ENCODE measurements around the gene C19orf73.
"Not testable (repeated sequence)": the region's sequence is repeated elsewhere in the genome, so short reads cannot be mapped to it uniquely, and the experiment has no call there.

Gene C19orf73

DNA sequence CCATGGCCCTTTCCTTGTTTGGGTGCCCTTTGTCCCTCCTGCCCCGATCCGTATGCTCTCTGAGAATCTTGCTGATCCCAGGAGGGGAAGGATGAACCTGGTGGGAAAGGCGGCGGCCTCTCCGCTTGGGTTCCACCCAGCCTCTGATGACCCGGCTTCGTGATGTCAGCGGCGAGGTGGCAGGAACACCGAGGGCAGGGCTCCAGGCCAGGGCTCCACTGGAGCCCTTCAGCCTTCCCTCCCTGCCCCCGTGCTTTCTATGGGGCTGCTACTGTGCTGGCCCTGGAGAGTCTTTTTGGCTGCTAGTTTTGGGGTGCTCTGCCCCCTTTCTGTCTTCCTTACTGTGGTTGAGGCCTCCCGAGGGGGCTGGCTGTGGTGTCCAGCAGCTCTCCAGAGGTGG, 16.6 kb downstream of the C19orf73 start:
- no peak for DNase-seq (ENCODE audit: low spot score)

DNA sequence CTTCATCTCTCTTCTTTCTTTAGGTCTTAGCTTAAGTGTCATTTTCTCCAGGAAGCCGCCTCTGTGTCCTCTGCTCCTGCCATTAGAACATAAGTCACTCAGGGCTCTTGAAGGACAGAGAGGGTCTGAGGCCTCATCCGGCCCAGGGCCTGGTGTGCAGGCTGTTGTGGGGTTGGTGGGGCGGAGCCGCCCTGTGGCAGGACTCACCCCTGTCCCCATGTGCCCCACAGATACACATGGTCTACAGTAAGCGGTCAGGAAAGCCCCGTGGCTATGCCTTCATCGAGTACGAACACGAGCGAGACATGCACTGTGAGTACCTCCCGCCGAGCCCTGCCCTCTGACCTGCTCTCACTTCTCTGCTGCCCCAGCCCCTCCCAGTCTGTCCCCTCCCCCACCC, 17.8 kb downstream of the C19orf73 start:
- no peak for DNase-seq (ENCODE audit: low spot score)

DNA sequence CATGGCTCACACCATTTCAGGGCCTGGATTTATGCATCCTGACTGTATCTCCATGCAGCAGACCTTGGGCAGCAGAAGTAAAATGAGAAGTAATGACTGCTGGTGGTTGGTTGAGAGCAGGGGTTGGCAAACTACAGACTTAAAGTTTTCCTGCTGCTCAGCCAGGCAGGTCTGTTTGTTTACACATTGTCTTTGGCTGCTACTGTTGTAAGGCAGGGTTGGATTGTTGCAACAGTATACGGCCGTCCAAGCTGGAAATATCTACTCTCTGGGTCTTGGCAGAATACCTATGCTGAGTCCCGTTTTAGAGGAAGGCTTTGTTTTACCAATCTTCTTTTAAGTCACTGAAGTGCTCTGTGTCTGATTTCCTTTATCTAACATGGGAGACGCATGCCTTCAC, 20.1 kb downstream of the C19orf73 start:
- no peak for DNase-seq (ENCODE audit: low spot score)

DNA sequence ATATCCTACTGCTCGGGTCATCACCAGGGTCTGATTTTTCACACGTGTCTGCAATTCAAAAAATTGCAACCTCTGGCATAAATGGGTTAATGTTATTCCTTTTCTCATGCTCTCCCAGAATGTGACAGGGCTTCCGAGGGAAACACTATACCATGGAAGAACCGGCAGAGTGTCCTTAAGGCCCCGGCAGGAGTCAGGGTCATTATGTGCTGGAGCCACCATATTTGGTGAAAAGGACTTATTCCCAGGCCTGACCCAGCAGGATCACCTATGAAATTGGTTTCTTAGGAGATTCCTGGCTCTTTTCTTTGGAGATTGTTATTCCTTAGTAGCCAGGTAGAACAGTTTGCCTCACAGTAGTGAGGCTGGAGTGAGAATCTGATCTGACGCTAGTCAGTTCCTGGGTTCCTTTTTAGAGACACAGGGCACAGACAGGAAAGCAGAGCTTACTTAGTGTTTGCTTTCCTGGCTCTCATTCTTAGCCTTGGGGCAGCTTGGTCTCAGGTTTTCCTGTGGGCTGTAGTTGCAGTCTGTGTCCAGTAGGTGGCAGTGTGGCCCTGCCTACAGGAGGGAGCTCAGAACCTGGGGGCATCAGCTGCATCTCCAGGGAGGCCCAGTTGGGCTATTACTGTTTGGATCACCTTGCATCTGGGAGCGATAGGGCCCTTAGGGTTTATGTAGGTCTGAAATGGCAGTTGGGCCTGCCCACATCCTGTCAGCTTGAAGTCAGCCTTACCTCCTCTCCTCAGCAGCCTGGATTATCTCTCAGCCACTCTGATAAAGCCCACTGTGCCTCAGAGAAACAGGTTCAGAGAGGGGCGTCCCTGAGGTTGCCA, 21.3 kb downstream of the C19orf73 start:
- peak; percentile 49 for DNase-seq (ENCODE audit: low spot score)

DNA sequence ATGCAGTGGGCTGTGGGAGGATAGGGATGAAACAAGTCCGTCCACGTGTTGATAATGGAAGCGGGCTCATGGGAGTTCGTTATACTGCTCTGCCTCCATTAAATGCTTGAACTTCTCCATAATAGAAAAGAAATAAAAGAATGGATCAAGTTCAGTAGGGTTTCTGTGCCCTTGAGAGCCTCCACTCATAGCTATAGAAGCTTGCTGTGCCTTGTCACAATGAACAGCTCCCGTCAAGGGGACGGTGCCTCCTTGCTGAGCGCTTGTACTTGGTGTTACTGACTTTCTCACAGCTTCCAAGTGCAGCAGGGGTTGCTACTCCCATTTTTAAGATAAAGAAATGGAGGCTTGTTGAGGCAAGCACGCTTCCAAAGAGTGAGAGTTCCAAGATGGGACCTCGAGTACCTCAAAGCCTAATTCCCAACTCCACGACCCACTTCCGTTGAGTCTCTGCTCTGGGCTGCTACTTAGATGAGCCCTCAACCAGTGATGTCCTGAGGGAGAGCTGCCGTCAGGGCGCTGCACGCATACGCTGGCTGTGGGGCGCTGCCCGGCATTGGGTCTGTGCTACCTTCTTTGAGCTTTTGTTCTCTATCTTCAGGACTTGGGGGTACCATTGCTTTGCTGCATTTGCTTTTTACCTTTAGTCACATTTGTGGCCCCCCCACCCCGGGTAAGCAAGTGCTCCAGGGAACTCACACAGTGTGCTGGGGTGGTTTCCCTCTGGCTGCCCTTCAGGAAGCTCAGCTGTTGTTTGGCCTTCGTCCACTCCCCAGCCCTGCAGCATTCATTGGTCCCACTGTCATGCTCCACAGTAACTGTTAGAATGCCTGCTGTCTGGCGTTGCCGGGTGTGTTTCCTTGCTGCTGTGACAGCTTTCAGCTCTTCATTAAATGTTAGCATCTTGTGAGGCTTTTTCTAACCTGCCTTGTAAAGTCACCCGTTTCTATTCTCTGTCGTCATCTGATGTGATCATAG, 24.1 kb downstream of the C19orf73 start:
- no peak for DNase-seq (ENCODE audit: low spot score)

DNA sequence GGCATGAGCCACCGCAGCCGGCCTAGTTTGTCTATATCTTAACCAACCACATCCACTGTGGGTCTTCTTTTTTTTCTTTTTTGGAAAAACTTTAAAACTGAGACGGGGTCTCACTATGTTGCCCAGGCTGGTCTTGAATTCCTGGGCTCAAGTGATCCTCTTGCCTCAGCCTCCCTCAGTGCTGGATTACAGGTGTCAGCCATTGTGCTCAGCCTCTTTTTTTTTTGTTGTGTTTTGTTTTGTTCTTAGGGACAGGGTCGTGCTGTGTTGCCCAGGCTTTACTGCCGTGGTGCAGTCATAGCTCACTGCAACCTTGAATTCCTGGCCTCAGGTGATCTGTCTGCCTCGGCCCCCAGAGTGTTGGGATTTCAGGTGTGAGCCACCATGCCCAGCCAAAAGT, 26.3 kb downstream of the C19orf73 start:
- no peak for DNase-seq (ENCODE audit: low spot score)

DNA sequence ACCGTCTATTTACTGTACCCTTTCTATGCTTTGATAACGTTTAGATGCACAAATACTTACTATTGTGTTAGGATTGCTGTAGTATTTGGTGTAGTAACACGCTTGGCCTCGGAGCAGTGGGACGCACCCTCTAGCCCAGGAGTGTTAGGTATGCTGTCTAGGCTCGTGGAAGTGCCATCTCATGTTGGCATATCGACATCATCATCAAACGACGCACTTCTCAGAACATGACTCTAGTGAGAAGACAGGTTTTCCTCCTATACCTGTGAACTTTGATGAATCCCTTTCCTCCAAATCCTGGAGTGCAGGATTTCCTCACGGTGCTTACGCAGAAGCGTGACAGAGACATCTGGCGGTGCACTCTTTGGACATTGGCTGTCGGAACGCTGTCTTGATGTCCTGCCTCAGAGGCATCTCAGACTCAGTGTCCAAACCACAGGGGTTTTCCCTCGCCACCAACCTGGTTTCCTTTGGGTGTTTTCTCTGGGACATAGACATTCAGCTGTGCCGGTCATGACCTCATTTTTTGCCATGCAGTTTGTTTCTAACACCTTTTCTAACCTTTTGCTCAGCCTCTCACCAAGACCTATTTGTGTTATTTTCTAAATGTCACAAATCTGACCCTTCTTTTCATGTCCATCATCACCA, 27.4 kb downstream of the C19orf73 start:
- DNase-seq (ENCODE audit: low spot score), result no peak

DNA sequence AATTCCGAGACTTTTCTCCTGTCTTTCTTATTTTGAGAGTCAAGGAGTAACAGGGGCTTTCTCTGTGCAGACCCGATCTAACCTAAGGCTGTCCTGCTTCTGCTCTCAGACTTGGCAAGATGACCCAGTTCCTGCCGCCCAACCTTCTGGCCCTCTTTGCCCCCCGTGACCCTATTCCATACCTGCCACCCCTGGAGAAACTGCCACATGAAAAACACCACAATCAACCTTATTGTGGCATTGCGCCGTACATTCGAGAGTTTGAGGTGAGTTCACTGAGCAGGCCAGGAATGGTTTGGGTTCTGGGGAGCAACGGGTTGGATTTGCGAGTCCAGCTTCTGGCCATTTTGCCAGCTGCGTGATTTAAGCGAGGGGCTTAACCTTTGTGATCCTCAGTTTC, 32.6 kb downstream of the C19orf73 start:
- no peak for DNase-seq (ENCODE audit: low spot score)

DNA sequence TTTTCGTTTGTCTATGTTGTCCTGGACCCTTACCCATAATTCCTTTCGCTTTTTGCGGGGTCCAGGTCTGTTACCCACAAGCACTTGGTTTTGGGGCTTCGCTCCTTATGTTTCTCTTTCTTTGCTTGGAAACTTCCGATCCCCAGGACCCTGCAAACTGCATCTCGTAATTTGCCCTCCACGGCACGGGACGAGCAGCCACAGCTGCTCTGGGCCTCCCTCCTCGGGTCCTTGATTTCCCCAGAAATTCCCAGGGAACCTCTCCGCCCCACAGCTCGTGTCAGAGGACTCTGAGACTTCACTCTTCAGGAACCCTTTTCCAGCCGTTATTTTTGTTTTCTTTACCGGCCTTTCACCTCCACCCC, 33.1 kb downstream of the C19orf73 start:
- no peak for DNase-seq (ENCODE audit: low spot score)

DNA sequence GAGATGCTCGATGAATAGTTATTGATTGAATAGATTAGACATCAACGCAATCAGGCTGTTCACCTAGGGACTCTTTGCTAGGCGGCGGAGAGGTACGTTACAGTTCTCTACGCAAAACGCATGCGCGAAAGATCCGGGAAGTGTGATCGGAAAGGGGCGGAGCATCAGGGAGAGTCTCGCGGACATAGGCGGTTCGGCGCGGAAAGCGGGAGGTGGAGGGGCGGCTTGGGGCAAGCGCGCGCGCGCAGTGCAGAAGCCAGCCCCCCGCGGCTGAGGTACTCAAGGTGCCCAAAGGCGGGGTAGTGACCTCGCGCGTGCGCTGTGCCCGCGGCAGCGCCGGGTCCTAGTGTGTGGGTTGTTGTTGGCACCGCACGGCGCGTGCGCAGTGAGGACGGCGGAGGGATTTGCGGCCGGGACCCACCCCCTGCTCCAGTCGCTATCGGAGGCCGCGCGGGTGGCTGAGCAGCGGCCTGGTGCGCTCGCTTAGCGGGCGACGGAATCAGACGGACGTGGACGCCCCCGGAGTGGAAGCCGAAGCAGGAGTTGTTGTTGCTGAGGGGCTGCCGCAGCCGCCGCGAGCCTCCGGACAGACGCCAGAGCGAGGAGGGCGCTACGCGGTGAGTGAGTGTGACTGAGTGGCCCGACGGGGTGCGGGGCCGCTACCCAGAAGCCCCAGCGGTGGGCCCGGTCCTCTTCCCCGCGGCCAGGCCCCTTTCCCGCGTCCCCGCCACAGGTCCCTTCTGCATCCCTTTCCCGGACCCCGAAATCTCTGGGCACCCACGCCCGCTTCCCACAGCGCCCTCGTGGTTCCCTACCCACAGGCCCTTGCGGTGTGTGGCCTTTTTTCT, 33.7 kb downstream of the C19orf73 start, which contains the start of gene SNRNP70:
TSS of gene SNRNP70 (plus strand) at position 432 of the 848 bp plus-strand sequence. CDS start 964 bp downstream, outside the sequence.
- DNase-seq (ENCODE audit: low spot score), result peak; percentile 97

DNA sequence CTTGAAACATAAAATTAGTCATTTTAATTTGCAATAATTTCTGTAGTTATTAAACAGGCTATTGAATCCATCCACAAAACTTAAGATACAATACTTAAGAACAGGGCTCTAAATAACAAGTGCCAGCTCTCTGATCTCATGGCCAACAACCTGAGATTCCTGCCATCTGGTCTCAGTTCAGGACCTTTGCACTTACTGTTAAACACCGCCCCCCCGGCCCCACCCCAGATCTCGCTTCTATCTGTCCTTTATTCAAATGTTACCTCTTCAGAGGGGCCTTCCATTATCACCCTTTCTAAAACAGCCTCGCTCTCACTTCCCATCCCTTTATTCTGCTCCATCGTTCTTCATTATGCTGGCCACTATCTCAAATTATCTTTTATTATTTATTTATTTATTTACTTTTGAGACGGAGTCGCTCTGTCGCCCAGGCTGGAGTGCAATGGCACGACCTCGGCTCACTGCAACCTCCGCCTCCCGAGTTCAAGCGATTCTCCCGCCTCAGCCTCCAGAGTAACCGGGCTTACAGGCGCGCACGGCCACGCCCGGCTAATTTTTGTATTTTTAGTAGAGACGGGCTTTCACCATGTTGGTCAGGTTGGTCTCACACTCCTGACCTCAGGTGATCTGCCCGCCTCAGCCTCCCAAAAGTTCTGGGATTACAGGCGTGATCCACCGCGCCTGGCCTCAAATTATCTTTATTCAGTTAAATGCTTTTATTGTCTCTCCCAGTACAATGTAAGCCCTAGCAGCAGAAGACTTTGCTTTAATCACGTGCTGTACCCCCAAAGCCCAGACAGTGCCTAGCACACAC, 34.5 kb downstream of the C19orf73 start:
- no peak for DNase-seq (ENCODE audit: low spot score)

DNA sequence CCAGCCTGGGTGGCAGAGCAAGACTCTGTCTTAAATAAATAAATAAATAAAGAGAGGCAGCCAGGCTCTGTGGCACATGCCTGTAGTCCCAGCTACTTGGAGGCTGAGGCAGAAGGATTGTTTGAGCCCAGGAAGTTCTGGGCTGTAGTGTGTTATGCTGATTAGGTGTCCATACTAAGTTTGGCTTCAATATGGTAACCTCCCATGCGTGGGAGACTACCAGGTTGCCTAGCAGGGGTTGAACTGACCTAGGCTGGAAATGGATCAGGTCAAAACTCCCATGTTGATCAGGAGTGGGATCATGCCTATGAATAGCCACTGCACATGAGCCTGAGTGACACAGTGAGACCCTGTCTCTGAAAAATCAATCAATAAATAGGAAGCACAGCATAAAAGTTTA, 37.7 kb downstream of the C19orf73 start:
- no peak for DNase-seq (ENCODE audit: low spot score)

DNA sequence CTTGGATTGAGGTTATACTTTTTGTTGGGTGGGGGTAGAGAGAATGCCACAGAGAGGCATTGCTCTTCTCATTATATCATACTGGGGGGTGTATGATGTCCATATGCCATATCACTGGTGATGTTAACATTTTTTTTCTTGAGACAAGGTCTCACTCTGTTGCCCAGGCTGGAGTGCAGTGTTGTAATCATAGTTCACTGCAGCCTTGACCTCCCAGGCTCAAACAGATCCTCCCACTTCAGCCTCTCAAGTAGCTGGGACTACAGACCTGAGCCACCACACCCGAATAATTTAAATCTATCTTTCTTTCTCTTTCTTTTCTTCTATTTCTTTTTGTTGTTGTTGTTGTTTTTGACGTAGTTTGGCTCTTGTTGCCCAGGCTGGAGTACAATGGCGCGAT, 38.6 kb downstream of the C19orf73 start:
- DNase-seq (ENCODE audit: low spot score), result no peak

DNA sequence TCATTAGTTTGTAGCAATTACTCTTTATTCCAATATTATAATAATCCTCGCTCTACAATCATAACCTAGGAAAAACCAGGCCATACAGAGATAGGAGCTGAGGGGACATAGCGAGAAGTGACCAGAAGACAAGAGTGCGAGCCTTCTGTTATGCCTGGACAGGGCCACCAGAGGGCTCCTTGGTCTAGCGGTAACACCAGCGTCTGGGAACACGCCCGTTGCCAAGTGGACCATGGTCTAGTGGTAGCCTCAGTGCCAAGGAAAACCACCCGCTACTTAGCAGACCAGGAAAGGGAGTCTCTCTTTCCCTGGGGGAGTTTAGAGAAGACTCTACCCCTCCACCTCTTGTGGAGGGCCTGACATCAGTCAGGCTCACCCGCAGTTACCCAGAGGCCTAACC, 44.1 kb downstream of the C19orf73 start:
- DNase-seq (ENCODE audit: low spot score), result not testable (repeated sequence)

DNA sequence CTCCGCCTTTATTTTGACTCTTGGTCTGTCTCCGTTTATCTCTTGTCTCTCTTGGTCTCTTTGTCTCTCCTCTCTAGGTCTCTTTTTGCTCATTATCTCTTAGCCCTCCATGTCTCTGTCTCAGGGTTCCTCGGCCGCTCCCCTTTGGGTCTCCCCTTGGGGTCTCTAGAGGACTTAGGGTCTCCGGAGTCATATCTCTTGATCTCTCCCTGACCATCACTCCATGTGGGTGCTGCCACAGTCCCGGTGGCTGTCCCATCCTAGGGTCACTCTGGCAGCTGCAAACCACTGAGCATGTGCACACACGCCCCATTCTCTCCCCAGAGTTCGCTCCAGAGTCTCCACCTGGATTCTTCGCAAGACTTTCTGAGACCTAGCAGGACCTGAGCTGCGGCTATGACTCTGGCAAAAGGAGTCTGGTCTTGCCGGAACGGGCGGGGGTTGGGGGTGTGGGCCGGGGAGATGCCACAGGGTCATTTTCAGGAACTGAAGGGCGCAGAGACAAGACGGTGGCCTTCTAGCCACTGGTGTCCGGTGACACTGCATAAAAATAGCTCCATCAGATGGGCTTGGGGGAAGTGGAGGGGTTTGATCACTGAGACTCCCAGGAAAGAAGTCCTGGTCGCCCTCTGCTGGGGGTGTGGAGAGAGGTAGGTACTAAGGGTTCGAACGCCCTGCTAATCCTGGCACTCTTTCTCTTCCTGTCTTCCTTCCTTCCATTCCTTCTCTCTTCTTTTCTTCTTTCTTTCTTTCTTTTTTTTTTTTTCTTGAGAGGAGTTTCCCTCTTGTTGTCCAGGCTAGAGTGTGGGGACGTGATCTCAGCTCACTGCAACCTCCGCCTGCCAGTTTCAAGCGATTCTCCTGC, 45.2 kb downstream of the C19orf73 start:
- no peak for DNase-seq (ENCODE audit: low spot score)

DNA sequence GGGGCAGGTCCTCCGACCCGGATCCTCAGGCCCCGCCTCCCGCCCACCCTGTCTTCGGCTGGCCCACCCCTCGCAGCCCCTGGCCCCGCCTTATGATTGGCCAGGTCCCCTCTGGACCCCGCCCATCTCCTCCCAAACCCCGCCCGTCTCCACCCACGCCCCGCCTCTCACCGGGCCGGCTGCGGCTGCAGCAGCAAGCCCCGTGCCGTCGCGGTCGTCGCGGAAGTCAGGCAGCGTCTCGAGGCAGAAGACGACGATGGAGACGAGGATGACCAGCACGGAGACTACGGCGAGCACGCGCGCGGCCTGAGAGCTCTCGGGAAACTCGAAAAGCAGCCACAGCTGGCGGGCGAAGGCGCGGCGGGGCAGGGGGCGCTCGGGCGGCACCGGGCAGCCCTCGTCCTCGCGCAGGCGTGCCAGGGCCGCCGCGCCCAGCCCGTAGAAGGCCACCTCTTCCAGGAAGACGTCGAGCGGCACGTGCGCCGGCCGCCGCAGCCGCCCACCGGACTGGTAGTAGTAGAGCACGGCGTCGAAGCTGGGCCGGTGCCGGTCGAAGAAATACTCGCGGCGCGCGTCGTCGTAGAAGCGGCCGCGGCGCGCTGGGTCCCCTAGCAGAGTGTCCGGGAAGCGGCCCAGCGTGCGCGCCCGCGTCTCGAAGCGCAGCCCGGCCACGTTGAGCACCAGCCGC, 46.9 kb downstream of the C19orf73 start:
- DNase-seq (ENCODE audit: low spot score), result no peak

DNA sequence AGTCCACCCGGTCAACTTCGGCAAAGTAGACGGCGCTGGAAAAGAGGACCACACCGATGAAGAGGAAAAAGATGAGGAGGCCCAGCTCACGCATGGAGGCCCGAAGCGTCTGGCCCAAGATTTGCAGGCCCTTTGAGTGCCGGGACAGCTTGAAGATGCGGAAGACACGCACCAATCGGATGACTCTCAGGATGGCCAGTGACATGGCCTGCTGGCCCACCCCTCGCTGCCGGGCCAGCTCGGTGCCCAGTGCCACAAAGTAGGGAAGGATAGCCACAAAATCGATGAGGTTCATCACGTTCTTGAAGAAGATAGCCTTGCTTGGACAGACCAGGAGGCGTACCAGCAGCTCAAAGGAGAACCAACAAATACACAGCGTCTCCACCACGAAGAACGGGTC, 48.5 kb downstream of the C19orf73 start:
- DNase-seq (ENCODE audit: low spot score), result no peak

DNA sequence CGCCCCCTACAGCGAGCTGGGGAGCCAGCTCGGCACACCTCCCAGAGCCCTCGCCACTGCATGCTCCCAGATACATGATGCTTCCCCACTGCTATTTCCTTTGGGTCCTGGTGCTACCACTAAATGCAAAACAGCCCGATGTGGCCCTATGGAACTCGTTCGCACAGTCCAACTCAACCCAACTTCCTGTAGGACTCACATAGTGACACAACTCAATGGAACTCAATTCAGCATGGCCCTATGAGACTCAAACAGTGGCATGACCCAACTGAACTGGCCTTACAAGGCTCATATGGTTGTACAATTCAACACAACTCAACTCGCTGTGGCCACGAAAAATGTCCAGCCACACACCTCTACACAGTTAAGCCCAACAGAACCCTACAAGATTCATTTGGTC, 49.9 kb downstream of the C19orf73 start:
- DNase-seq (ENCODE audit: low spot score), result no peak
